ENCODE data around the gene TREM1.

- no peak for TF ChIP-seq CTCF (IDR thresholded peaks at IDR 0.05)
- TF ChIP-seq POLR2A (IDR thresholded peaks at IDR 0.05; ENCODE audit: low read depth): no peak
- TF ChIP-seq EP300 (IDR thresholded peaks at IDR 0.05): no peak
- TF ChIP-seq POLR2AphosphoS5 (IDR thresholded peaks at IDR 0.05): no peak
Measured at GRCh38 chr6:41283600-41283999, 2.9 kb downstream of the TREM1 start.
